ENCODE results near the gene REXO4.

REXO4 gene

DNA sequence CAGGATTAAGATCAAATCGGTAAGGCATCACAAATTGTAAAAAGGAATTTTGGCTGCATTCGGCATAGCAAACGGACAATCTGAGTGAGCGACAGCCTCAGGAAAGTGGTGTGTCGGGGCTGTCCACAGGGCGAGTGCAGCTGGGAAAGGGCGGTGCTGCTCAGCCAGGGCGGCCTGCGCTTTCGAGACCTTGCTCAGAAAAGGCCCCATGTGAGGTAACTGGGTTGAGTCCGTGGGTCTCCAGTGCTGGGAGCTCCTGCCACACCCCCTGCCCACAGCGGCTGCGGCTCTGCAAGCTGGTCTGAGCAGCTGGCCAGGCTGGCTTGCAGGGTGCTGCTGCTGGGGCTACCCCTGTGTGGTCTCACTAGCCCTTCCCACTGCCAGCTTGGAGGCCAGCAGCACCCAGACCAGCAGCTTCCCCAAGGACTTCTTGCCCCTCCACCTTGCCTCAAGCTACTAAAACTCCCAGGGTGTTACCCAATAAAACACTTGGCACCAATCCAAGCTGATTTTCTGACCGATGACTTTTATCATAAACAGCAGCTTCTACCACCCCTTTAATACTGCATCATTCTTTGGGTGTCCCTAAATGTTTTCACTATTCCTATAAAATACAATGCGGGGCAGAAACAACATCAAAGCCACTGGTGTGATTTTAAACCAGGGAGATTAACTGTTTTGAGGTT is 55.3 kb downstream of the REXO4 start:
- no peak for DNase-seq

DNA sequence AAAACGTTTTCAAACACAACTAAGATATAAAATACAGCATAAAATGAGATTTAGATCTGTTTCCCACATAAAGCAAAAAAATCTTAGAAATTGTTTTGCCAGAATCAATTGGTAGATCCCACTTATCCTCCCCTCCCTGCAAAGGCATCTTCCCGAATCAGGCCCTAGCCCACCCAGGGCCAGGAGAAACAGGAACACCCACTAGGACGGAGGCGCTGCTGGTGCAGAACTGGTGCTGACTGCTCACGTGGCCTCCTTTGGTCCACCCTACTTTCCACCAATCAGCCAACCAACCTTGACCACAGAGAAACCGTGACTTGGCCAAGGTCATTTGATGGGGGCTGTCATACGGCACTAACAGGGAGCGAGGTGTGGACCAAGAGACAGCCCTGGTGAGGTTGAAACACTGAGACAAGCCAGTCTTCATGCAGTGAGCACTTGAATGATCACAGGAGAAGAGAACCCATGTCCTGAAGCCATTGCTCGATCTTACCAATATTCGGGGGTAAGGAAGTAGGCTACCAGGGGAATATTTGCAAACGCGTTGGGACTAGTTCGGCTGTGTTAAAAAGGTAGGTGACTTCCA is 56.2 kb downstream of the REXO4 start:
- DNase-seq, result no peak

DNA sequence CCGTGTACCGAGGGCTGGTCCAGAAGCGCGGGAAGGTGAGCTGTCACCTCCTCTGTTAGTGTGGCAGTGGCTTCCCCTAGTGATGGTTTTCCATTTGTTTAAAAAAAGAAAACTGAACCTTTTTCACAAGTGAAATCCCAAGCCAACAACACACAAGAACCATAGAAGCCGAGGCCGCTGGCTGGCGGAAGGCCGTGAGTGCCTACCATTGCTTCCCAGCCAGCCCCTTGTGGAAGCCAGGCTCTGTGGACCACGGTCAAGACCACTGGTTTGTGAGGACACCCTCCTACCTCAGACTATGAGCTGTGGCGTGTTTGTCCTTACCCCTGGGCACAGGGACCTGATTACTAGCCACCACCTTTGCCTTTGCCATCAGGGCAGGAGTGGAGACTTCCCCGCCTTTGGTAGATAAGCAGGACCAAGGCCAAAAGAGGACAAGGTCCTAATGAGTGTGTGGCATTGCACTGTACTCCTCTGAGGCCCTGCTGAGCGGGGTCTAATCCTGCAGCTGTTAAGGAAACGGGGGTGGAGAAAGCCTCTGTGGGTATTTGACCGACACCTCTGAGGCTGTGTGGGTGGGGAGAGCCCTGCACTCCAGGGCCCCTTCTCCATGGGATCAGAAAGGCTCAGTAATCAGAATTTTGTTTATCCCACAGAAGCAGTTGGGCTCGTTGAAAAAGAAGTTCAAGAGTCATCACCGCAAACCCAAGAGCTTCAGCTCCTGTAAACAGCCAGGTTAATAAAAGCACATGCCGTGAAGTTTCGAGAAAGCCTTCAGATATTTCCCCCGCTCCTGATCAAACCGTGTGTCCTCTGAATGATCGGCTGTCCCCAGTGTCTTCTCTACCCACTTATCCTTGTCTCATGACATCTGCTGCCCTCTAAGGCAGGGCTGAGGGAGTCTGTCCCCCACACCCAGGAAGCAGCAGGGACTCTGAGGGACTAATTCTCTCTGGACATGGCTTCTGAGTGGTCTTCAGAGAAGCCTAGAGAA is 57.1 kb downstream of the REXO4 start:
- DNase-seq, result no peak

DNA sequence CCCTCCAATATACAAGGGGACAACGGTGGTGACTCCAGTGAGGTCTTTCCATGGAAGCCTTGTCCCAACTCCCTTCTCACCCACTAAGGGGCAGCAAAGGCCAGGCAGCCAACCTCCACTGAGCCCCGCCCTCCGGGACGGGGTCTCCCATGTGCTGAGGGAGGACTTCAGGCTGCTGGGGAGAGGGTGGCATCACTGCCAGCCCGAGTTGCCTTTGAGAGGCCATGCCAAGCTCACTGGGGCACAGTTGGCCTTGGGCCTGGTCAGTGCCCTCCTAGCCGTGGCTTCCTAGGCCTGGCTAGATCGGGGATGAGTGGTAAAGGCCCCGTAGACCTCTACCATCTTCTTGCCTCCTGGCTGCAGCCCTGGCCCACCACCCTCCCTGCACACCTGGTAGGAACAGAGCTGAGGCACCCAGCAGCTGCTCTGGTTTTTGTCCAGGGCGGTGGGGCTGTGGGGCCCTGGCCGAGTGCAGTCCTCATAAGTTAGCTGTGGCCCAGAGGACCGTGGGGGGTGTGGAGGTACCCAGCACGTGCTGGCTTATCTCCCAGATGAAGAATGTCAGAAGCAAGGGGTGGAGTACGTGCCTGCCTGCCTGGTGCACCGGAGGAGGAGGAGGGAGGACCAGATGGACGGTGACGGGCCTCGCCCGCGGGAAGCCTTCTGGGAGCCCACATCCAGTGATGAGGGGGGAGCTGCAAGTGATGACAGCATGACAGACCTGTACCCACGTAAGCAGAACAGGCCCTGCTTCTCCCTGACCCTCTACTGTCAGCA is 58.2 kb downstream of the REXO4 start:
- DNase-seq, result peak; percentile 30

DNA sequence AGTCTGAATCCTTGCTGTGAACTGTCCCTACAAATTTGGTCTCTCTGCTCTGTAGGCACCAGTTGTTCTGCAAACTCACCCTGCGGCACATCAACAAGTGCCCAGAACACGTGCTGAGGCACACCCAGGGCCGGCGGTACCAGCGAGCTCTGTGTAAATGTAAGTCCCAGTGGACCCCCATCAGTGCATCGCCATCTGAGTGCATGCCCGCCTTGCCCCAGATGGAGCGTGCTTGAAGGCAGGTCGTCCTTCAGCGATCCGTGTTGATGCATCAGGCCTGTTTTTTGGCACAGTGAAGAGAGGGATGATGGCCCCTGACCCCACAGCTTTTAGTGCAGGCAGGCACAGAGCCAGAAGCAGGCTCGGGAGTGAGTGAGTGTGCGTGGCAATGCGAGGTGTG is 60.2 kb downstream of the REXO4 start:
- no peak for DNase-seq

DNA sequence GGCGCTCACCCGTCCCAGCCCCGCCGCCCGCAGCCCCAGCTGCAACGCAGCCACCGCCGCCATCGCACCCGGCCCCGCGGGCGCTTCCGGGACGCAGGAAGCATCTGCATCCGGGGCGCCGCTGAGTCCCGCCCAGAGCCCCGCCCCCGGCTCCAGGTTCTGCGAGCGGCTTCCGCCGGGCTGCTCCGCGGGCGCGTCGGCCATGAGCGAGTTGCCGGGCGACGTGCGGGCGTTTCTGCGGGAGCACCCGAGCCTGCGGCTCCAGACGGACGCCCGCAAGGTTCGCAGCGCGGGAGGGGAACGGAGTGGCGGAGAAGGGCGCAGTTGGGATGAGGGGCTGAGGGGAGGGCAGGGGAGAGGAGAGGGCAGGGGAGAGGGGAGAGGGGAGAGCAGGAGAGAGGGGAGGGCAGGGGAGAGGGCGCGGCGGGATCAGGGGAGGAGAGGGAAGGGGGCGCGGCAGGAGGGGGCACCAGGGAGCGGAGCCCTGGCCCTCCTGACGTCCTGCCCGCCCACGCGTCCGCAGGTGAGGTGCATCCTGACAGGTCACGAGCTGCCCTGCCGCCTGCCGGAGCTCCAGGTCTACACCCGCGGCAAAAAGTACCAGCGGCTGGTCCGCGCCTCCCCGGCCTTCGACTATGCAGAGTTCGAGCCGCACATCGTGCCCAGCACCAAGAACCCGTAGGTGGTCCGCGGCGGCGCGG is 61.3 kb downstream of the REXO4 start, which contains the start of the genes SURF1 and SURF2:
Gene SURF1 (minus strand): TSS at position 97 of the 701 bp plus-strand sequence. CDS start 34 bp downstream, at position 63.
Gene SURF2 (plus strand): TSS at position 160 of the 701 bp plus-strand sequence. CDS start 43 bp downstream, at position 203.
- DNase-seq, result peak; percentile 89

Data from NCI-H345 (cell line).